GM18951 (cell line): ENCODE results near the gene SORD.

ENCODE experiments used
- POLR2A ChIP-seq: IDR thresholded peaks from 4 replicates; pipeline ENCODE4 v1.6.1; 2011; ENCODE audit warnings: mild to moderate bottlenecking; ENCODE audit not compliant: insufficient read length, insufficient read depth; ENCODE audit errors: extremely low read depth
- in situ Hi-C: fragments of 300-500 bp; cut with MboI; formaldehyde crosslinking; loops from one replicate; pipeline ENCODE4 v1.12.0; 2022; ENCODE audit warnings: low sequenced_read_pairs, mixed read lengths, inconsistent platforms; ENCODE audit not compliant: unreplicated experiment

The SORD gene

GRCh38 chr15:45113380-45113990 is 90.5 kb downstream of the SORD start:
- in situ Hi-C loops = no loop called here
- TF ChIP-seq POLR2A = no peak

- TF ChIP-seq POLR2A = no peak
- in situ Hi-C loops = no loop called here
These were observed 91.2 kb downstream of the SORD start, which contains the start of the genes DUOX2 and DUOXA2 for GRCh38 chr15:45114076-45114750. Gene DUOX2 (minus strand): TSS chr15:45114172. CDS start chr15:45113411, 761 bp downstream. Gene DUOXA2 (plus strand): TSS chr15:45114326. CDS start chr15:45114606, 280 bp downstream.

GRCh38 chr15:45114751-45115085 is 91.7 kb downstream of the SORD start:
- in situ Hi-C loops = no loop called here
- TF ChIP-seq POLR2A = no peak

- no peak for TF ChIP-seq POLR2A
- in situ Hi-C loops = no loop called here
These were observed 92.4 kb downstream of the SORD start for GRCh38 chr15:45115312-45115820.

- in situ Hi-C loops = no loop called here
These were observed 93.0 kb downstream of the SORD start for GRCh38 chr15:45116006-45116481.

GRCh38 chr15:45116482-45117307 is 93.7 kb downstream of the SORD start:
- no peak for TF ChIP-seq POLR2A
- in situ Hi-C loops = no loop called here

More at GRCh38 chr15:45116006-45116481, 93.0 kb downstream of the SORD start:
- no peak for TF ChIP-seq POLR2A

GRCh38 chr15:45117308-45118130 is 94.5 kb downstream of the SORD start:
- TF ChIP-seq POLR2A = no peak
- in situ Hi-C loops = no loop called here

GRCh38 chr15:45118131-45118588 is 95.2 kb downstream of the SORD start:
- no peak for TF ChIP-seq POLR2A
- in situ Hi-C loops = no loop called here

GRCh38 chr15:45118996-45119395 is 96.0 kb downstream of the SORD start:
- TF ChIP-seq POLR2A = no peak
- in situ Hi-C loops = no loop called here

GRCh38 chr15:45120081-45120972 is 97.3 kb downstream of the SORD start:
- in situ Hi-C loops = no loop called here
- no peak for TF ChIP-seq POLR2A

- in situ Hi-C loops = no loop called here
- no peak for TF ChIP-seq POLR2A
These were observed 98.0 kb downstream of the SORD start for GRCh38 chr15:45121020-45121419.
